Testis (tissue), 3 donors: ENCODE results near the gene PADI6. TPM values are rescaled to one million over a fixed set of nuclear protein-coding genes. Genes with fewer than 3 reads are reported as not detected.
A peak's percentile ranks its signal among the peaks of the same experiment; 100 is the strongest.

Source experiments
- DNase-seq: peaks from one replicate; pipeline ENCODE4 v3.0.0-alpha.2; 2019
- H3K27ac ChIP-seq, 2 donors: fragments of 200-600 bp; sonication (generic); one replicate each; pipeline ENCODE4 v1.5.1; 2019
- H3K27me3 ChIP-seq: fragments of 200-600 bp; sonication (generic); one replicate; pipeline ENCODE4 v1.5.1; 2019
- H3K36me3 ChIP-seq: fragments of 200-600 bp; sonication (generic); one replicate; pipeline ENCODE4 v1.5.1; 2017; ENCODE audit warnings: low read depth; ENCODE audit errors: missing control alignments
- H3K4me1 ChIP-seq: fragments of 200-600 bp; sonication (generic); one replicate; pipeline ENCODE4 v1.5.1; 2019
- H3K4me3 ChIP-seq, 2 donors: fragments of 200-600 bp; sonication (generic); one replicate each; pipeline ENCODE4 v1.5.1; 2017 to 2019
- H3K9me3 ChIP-seq: fragments of 200-600 bp; sonication (generic); one replicate; pipeline ENCODE4 v1.5.1; 2017
- POLR2A ChIP-seq: fragments of 450-650 bp; IDR thresholded peaks from one replicate; pipeline ENCODE4 v1.6.1; 2017; ENCODE audit warnings: antibody characterized with exemption, mild to moderate bottlenecking, moderate library complexity
- WGBS, 2 donors: methylation state at CpG; one replicate each; pipeline ENCODE4 v1.1.5; 2018; 5-methylcytosine and 5-hydroxymethylcytosine counted together
- intact Hi-C: fragments of 100-400 bp; cut with DNase I; formaldehyde crosslinking; loops from one replicate; pipeline ENCODE4 v1.15.1; 2023; ENCODE audit warnings: low total_unique reads
- polyA plus RNA-seq: library from polyadenylated mRNA; stranded (reverse); fragments of 350-450 nt; fragmentation: Illumina TruSeq; extraction: RNeasy Lipid Tissue Mini Kit (QIAGEN cat#74804); gene quantifications from one replicate; pipeline ENCODE4 v1.2.3, GENCODE V29; 2014; ENCODE audit warnings: low read depth, low replicate concordance; ENCODE audit not compliant: insufficient read depth
- total RNA-seq, 2 donors: library from RNA; depleted of rRNA; stranded (reverse); fragments of >200 nt; gene quantifications; one replicate each; pipeline ENCODE4 v1.2.3, GENCODE V29; 2016
- TF ChIP-seq, protein P1 (sequence below), 3 experiments: fragments of 450-650 bp in 2 of 3; fragments of 200-600 bp in 1 of 3; sonication (generic) in 1 of 3; IDR thresholded peaks; one replicate each; pipeline ENCODE4 v1.5.1; 2016 to 2019; ENCODE audit warnings: antibody characterized with exemption in 3 of 3, mild to moderate bottlenecking in 2 of 3, moderate library complexity in 1 of 3

PADI6 gene
- total and polyA plus RNA-seq, 3 donors from 2014 or later, result 0.25 TPM; not detected in 2

- Histone ChIP-seq H3K27me3 (no peaks in the 10 kb centered on the region), H3K4me1 (peaks cover 6% of the 10 kb centered on the region), H3K36me3 (no peaks in the 10 kb centered on the region), H3K9me3 (no peaks in the 10 kb centered on the region), H3K27ac (no peak overlapping the region), H3K4me3 (no peak overlapping the region)
- intact Hi-C loops, result no loop called here
- TF ChIP-seq POLR2A, result no peak
- TF ChIP-seq, protein P1, sequence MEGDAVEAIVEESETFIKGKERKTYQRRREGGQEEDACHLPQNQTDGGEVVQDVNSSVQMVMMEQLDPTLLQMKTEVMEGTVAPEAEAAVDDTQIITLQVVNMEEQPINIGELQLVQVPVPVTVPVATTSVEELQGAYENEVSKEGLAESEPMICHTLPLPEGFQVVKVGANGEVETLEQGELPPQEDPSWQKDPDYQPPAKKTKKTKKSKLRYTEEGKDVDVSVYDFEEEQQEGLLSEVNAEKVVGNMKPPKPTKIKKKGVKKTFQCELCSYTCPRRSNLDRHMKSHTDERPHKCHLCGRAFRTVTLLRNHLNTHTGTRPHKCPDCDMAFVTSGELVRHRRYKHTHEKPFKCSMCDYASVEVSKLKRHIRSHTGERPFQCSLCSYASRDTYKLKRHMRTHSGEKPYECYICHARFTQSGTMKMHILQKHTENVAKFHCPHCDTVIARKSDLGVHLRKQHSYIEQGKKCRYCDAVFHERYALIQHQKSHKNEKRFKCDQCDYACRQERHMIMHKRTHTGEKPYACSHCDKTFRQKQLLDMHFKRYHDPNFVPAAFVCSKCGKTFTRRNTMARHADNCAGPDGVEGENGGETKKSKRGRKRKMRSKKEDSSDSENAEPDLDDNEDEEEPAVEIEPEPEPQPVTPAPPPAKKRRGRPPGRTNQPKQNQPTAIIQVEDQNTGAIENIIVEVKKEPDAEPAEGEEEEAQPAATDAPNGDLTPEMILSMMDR (IDR thresholded peaks at IDR 0.05), result no peak
- no peak for DNase-seq
- WGBS, 2 donors, result 90 to 93% methylated on average over 9 to 13 of the region's 13 CpGs
These were observed 61.3 kb downstream of the PADI6 start for GRCh38 chr1:17433261-17433660.

GRCh38 chr1:17434016-17434415 lies 62.0 kb downstream of the PADI6 start:
- H3K36me3 ChIP-seq, result no peaks in the 10 kb centered on the region
- no peaks in the 10 kb centered on the region for H3K9me3 ChIP-seq
- TF ChIP-seq POLR2A, result no peak
- TF ChIP-seq, protein P1 (IDR thresholded peaks at IDR 0.05), result no peak
- H3K4me3 ChIP-seq, result no peak overlapping the region
- intact Hi-C loops, result no loop called here
- H3K27ac ChIP-seq, result no peak overlapping the region
- H3K4me1 ChIP-seq, result peaks cover 6% of the 10 kb centered on the region
- no peaks in the 10 kb centered on the region for H3K27me3 ChIP-seq
- whole genome bisulfite sequencing, 2 donors, result 79 to 80% methylated on average over 3 of the region's 3 CpGs
- DNase-seq, result no peak

- no peak for DNase-seq
- no peaks in the 10 kb centered on the region for H3K36me3 ChIP-seq
- TF ChIP-seq POLR2A, result no peak
- TF ChIP-seq, protein P1 (IDR thresholded peaks at IDR 0.05), result no peak
- intact Hi-C loops, result no loop called here
- H3K4me3 ChIP-seq, result no peak overlapping the region
- H3K27me3 ChIP-seq, result no peaks in the 10 kb centered on the region
- no peaks in the 10 kb centered on the region for H3K9me3 ChIP-seq
- peaks cover 6% of the 10 kb centered on the region for H3K4me1 ChIP-seq
- 82 to 89% methylated on average over 9 of the region's 9 CpGs for WGBS, 2 donors
- no peak overlapping the region for H3K27ac ChIP-seq
These were observed 62.6 kb downstream of the PADI6 start for GRCh38 chr1:17434601-17435000.

GRCh38 chr1:17436380-17437174 lies 64.6 kb downstream of the PADI6 start:
- WGBS, 2 donors, result 26 to 39% methylated on average over 13 of the region's 13 CpGs
- Histone ChIP-seq H3K27me3 (no peaks in the 10 kb centered on the region), H3K4me3 (peak overlapping the region; percentile 60 to 77), H3K9me3 (no peaks in the 10 kb centered on the region), H3K4me1 (peaks cover 14% of the 10 kb centered on the region), H3K36me3 (no peaks in the 10 kb centered on the region), H3K27ac (peak overlapping the region; percentile 16 to 88)
- intact Hi-C loops, result no loop called here
- DNase-seq, result no peak
- TF ChIP-seq POLR2A, result no peak
- TF ChIP-seq, protein P1 (IDR thresholded peaks at IDR 0.05), result no peak

GRCh38 chr1:17437260-17437579 lies 65.2 kb downstream of the PADI6 start:
- Histone ChIP-seq H3K27ac (peak overlapping the region; percentile 16 to 88), H3K9me3 (no peaks in the 10 kb centered on the region), H3K36me3 (no peaks in the 10 kb centered on the region), H3K27me3 (no peaks in the 10 kb centered on the region), H3K4me3 (peak overlapping the region; percentile 60 to 77), H3K4me1 (peaks cover 14% of the 10 kb centered on the region)
- 0 to 1% methylated on average over 8 to 9 of the region's 9 CpGs for WGBS, 2 donors
- DNase-seq, result no peak
- no peak for TF ChIP-seq POLR2A
- intact Hi-C loops, result no loop called here
